Esophagus squamous epithelium (tissue), 4 donors: Measurements from ENCODE around the gene GFI1.

ENCODE experiments used
- POLR2A ChIP-seq, 4 donors: fragments of 450-650 bp; IDR thresholded peaks; one replicate each; pipeline ENCODE4 v1.6.1; 2017; ENCODE audit warnings: antibody characterized with exemption in 4 of 4, mild to moderate bottlenecking in 4 of 4, moderate library complexity in 3 of 4
- TF ChIP-seq, protein P1 (sequence below), 6 experiments: fragments of 450-650 bp in 4 of 6; fragments of 200-600 bp in 2 of 6; sonication (generic) in 2 of 6; IDR thresholded peaks; one replicate each; pipeline ENCODE4 v1.5.1; 2016 to 2019; ENCODE audit warnings: antibody characterized with exemption in 6 of 6, mild to moderate bottlenecking in 4 of 6, moderate library complexity in 4 of 6

DNA sequence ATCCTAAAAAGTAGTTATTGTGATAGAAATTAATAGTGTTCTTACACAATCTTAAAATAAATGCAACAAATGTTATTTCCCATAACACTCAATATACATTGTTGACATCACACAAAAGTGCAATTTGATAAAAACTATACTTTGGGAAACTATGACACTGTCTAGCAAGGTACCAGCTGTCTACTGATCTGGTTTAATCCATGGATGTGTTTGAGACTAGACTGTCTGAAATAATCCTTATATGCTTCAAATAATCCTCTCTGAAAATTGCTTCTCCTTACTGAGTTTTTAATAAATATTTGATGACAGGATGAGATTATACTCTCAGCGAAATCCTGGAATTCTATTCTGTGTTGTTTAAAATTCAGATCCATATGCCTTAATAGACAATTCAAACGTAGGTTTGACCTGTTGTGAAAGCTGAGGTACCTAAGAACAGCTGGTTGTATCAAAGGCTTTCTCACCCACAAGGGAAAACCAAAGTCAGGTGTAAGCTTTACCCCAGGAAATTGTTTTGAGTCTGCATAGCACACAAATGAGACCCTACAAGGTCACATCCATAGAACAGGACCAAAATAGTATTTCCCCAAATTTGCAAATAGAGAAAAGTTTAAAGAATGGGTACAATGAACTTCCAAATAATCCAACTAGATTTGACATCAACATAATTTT lies 8.8 kb upstream of the GFI1 start:
- TF ChIP-seq, protein P1, sequence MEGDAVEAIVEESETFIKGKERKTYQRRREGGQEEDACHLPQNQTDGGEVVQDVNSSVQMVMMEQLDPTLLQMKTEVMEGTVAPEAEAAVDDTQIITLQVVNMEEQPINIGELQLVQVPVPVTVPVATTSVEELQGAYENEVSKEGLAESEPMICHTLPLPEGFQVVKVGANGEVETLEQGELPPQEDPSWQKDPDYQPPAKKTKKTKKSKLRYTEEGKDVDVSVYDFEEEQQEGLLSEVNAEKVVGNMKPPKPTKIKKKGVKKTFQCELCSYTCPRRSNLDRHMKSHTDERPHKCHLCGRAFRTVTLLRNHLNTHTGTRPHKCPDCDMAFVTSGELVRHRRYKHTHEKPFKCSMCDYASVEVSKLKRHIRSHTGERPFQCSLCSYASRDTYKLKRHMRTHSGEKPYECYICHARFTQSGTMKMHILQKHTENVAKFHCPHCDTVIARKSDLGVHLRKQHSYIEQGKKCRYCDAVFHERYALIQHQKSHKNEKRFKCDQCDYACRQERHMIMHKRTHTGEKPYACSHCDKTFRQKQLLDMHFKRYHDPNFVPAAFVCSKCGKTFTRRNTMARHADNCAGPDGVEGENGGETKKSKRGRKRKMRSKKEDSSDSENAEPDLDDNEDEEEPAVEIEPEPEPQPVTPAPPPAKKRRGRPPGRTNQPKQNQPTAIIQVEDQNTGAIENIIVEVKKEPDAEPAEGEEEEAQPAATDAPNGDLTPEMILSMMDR (IDR thresholded peaks at IDR 0.05): no peak
- no peak for TF ChIP-seq POLR2A (IDR thresholded peaks at IDR 0.05)
